ENCODE data around the gene DCHS2.
A peak's percentile ranks its signal among the peaks of the same experiment; 100 is the strongest.

The DCHS2 gene

DNA sequence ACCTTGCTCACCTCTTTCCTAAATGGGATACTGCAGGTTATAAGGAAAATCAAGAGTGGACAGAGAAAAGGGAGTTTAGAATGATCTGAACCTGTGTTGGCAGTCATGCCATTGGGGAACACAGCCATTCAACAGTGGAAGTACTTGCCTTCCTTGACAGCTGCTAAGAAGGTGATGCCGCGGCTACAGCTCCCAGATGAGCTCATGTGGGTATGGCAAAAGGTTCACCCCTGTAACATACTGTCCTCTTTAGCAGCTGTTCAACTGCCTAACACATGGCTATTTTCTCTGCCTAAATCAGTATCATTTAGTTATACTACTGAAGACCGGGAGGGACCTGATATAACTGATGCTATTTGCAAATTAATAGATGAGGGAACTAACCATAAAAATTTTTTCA, 76.8 kb downstream of the DCHS2 start:
- TF ChIP-seq, protein P1, sequence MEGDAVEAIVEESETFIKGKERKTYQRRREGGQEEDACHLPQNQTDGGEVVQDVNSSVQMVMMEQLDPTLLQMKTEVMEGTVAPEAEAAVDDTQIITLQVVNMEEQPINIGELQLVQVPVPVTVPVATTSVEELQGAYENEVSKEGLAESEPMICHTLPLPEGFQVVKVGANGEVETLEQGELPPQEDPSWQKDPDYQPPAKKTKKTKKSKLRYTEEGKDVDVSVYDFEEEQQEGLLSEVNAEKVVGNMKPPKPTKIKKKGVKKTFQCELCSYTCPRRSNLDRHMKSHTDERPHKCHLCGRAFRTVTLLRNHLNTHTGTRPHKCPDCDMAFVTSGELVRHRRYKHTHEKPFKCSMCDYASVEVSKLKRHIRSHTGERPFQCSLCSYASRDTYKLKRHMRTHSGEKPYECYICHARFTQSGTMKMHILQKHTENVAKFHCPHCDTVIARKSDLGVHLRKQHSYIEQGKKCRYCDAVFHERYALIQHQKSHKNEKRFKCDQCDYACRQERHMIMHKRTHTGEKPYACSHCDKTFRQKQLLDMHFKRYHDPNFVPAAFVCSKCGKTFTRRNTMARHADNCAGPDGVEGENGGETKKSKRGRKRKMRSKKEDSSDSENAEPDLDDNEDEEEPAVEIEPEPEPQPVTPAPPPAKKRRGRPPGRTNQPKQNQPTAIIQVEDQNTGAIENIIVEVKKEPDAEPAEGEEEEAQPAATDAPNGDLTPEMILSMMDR (IDR thresholded peaks at IDR 0.05): no peak

DNA sequence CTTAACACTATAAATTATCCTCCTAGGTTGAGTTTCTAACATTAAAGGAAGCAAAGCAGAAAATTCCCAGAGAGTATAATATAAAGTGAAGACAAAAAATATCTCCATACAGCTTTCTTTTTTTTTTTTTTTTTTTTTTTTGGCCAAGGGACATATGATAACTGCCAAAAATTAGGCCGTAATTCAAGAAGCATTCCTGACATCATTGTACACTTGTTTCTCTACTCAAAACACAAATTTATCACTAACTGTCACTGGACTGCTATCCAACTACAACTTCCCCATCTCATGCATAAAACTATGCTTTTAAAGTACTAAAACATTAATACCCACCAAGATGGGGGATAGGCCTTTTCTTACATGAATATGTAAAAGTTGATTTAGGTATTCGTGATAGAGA, 77.2 kb downstream of the DCHS2 start:
- TF ChIP-seq, protein P1 (IDR thresholded peaks at IDR 0.05): no peak

DNA sequence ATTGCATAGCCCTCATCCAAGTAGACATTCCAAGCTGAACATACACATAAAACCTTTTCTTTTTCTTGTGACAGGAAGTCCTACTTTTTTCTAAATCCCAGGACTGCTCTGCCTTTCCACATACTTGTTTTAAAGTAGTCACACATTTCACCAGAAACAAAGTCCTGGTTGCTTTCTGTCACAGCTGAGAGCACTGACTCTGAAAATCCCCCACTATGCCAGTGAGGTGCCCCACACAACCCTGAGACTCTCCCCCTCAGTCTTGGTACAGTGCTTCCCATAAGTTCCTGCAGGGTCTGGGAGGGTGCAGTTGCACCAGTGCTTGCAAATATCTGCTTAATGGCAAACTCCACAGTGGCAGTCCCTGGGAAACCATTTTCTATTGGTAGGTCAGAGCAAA, 84.2 kb downstream of the DCHS2 start:
- TF ChIP-seq, protein P1 (IDR thresholded peaks at IDR 0.05): no peak

DNA sequence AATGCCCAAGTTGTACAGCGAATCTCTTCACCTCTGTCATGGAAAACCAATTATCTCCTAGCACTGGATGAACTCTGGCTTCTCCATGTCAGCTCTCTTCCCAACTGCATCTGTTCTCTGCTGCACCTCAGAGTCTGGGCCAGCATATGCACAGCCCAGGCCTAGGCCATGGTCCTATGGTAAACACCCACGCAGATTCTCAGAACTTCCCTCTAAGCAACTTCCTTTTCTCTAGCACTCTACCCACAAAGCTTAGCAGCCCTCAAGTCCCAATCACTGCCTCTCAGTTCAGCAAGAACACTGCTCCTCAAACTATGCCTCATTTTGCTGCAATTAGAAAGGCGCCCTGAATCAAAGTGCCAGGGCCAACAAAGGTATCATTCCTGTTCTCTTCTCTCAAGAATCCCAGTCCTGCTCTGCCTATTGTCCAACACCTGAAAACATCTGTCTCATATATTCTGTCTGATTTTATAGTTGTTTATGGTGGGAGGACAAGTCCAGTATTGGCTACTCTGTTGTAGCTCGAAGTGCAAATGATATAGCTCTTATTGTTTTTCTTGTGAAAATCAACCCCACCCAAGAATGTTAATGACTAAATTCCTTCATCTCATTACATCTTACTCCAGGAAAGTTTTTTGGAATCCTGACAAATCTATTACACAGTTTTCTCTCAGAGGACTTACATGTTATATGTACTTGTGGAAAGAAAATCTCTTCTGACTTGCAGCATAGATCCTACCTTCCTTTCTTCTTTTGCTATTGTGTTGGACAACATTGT, 85.4 kb downstream of the DCHS2 start:
- TF ChIP-seq, protein P1 (IDR thresholded peaks at IDR 0.05): no peak

DNA sequence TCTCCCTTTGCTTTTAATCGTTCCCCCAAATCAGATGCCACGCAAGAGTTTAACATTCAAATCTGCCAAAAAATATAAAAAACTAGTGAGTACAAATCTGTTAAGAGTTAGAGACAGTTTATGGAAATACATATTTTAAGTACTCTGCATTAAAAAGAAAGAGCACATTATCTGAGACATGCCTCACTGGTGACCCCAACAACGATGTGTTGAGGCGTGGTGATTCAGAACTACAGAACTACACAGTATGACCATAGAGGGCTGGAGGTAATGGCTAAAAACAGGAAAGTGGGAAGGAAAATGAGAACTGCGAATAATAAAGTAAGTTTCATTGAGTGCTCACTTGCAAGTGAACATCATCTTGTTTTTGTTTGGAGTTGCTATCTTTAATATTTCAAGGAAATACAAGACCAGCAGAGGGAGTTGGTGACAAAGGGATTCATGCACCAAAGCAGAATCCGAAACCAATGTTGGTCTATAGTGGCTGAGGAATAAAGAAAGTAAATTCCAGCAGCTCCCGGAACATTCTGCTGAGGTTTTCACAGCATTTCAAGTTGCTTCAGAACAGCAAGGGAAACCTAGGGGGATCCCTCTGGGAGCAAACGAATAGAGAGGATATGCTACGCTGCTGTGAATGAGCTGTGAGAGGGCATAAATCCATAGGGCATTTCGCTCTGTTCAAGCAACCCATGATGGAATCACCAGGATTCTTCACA, 92.2 kb downstream of the DCHS2 start:
- TF ChIP-seq, protein P1 (IDR thresholded peaks at IDR 0.05): peak; percentile 33; the same call in 1 of the 2 replicates

DNA sequence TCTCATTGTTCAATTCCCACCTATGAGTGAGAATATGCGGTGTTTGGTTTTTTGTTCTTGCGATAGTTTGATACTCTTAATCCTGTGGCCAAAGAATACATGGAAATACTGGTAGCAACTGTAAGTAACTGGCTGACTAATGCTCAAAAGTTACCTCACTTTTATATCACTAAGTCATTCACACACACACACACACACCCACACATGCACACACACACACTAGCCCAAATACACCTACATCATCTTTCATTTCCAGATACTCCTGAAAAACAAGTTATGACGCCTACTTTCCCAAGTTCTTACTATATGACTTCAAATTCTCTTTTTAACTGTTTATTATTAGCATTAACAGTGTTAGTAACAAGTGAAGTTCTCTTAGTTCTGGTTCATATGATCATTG, 101.3 kb downstream of the DCHS2 start:
- TF ChIP-seq, protein P1 (IDR thresholded peaks at IDR 0.05): no peak

DNA sequence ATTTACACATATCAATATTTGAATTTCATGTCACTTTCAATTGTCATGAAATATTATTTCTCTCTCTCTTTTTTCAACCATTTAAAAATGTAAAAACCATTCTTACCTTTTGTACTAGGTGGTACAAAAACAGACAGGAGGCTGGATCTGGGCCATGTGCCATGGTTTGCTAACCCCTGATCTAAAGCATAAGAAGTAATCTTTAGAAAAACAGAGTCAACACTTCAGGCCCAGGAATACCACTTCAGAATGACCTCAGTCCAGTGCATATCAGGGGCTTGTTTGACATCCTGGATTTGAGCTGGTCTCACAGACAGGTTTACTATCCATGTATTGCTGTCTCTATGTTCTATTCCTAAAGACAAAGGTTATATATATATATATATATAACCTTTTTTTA, 102.5 kb downstream of the DCHS2 start:
- TF ChIP-seq, protein P1 (IDR thresholded peaks at IDR 0.05): no peak

Data from LNCAP (cell line).